ENCODE measurements around the gene ACSF3. TPM values are rescaled to one million over a fixed set of nuclear protein-coding genes. Genes with fewer than 3 reads are reported as not detected.

Gene ACSF3
- total RNA-seq, 1 experiment from 2014 or later = 74.5 TPM

GRCh38 chr16:89145406-89146161, 51.9 kb downstream of the ACSF3 start:
- H3K36me3 ChIP-seq (ENCODE audit: control insufficient read depth in 1 of 2, insufficient read depth in 2 of 2, low read length in 2 of 2) = peaks cover 15 to 30% of the 10 kb centered on the region in 2 experiments
- ChIA-PET RAD21 (ENCODE audit: low non-redundant PET in 1 of 2, low total read pairs in 2 of 2, uncharacterized antibody in 2 of 2, unreplicated experiment in 2 of 2) (no interaction called here), CTCF (no interaction called here), POLR2A (no interaction called here)
- H3K27ac ChIP-seq (ENCODE audit: low read depth, low read length) = no peak overlapping the region
- no peak overlapping the region for H3K4me2 ChIP-seq (ENCODE audit: low read length)
- no peak for ATAC-seq
- no peak overlapping the region for H2AFZ ChIP-seq (ENCODE audit: low read depth, low read length, poor library complexity, severe bottlenecking)
- H3K79me2 ChIP-seq (ENCODE audit: insufficient read depth, low read length) = no peaks in the 10 kb centered on the region
- no peak overlapping the region for H3K9ac ChIP-seq (ENCODE audit: low read length)
- H3K4me1 ChIP-seq (ENCODE audit: control insufficient read depth in 1 of 2, insufficient read depth in 2 of 2, low read length in 2 of 2) = no peaks in the 10 kb centered on the region
- no peaks in the 10 kb centered on the region for H4K20me1 ChIP-seq (ENCODE audit: insufficient read depth)
- DNase-seq (ENCODE audit: low read depth, low spot score) = no peak
- H3K9me2 ChIP-seq (ENCODE audit: insufficient read depth) = no peaks in the 10 kb centered on the region
- no peaks in the 10 kb centered on the region for H3K27me3 ChIP-seq (ENCODE audit: insufficient read depth, low read length)
- no peak overlapping the region for H3K4me3 ChIP-seq (replicated peaks in 1 of 2; ENCODE audit: low read depth in 1 of 2, low read length in 2 of 2)
- intact Hi-C loops (cut with micrococcal nuclease) = no loop called here
- no TSS peak for BruUV-seq (replicated peaks)
- no peak for TF ChIP-seq YY1 (IDR thresholded peaks at IDR 0.05; ENCODE audit: extremely low read depth, insufficient replicate concordance, low read depth, low read length)
- TF ChIP-seq CEBPB (IDR thresholded peaks at IDR 0.05; ENCODE audit: low read depth) = no peak
- no peak for TF ChIP-seq SP1 (IDR thresholded peaks at IDR 0.05; ENCODE audit: low read depth)
- TF ChIP-seq FOSL1 (IDR thresholded peaks at IDR 0.05; ENCODE audit: low read depth) = no peak
- TF ChIP-seq CBX3 (IDR thresholded peaks at IDR 0.05; ENCODE audit: low read depth) = no peak
- TF ChIP-seq, protein P1, sequence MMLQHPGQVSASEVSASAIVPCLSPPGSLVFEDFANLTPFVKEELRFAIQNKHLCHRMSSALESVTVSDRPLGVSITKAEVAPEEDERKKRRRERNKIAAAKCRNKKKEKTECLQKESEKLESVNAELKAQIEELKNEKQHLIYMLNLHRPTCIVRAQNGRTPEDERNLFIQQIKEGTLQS (IDR thresholded peaks at IDR 0.05) = no peak
- TF ChIP-seq EGR1 (IDR thresholded peaks at IDR 0.05; ENCODE audit: low read depth) = no peak
- no peak for TF ChIP-seq POLR2A (IDR thresholded peaks at IDR 0.05; ENCODE audit: borderline replicate concordance, extremely low read depth, insufficient read depth, insufficient read length)
- TF ChIP-seq, protein P2, sequence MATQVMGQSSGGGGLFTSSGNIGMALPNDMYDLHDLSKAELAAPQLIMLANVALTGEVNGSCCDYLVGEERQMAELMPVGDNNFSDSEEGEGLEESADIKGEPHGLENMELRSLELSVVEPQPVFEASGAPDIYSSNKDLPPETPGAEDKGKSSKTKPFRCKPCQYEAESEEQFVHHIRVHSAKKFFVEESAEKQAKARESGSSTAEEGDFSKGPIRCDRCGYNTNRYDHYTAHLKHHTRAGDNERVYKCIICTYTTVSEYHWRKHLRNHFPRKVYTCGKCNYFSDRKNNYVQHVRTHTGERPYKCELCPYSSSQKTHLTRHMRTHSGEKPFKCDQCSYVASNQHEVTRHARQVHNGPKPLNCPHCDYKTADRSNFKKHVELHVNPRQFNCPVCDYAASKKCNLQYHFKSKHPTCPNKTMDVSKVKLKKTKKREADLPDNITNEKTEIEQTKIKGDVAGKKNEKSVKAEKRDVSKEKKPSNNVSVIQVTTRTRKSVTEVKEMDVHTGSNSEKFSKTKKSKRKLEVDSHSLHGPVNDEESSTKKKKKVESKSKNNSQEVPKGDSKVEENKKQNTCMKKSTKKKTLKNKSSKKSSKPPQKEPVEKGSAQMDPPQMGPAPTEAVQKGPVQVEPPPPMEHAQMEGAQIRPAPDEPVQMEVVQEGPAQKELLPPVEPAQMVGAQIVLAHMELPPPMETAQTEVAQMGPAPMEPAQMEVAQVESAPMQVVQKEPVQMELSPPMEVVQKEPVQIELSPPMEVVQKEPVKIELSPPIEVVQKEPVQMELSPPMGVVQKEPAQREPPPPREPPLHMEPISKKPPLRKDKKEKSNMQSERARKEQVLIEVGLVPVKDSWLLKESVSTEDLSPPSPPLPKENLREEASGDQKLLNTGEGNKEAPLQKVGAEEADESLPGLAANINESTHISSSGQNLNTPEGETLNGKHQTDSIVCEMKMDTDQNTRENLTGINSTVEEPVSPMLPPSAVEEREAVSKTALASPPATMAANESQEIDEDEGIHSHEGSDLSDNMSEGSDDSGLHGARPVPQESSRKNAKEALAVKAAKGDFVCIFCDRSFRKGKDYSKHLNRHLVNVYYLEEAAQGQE (IDR thresholded peaks at IDR 0.05; ENCODE audit: low read depth) = no peak
- TF ChIP-seq, protein P3, sequence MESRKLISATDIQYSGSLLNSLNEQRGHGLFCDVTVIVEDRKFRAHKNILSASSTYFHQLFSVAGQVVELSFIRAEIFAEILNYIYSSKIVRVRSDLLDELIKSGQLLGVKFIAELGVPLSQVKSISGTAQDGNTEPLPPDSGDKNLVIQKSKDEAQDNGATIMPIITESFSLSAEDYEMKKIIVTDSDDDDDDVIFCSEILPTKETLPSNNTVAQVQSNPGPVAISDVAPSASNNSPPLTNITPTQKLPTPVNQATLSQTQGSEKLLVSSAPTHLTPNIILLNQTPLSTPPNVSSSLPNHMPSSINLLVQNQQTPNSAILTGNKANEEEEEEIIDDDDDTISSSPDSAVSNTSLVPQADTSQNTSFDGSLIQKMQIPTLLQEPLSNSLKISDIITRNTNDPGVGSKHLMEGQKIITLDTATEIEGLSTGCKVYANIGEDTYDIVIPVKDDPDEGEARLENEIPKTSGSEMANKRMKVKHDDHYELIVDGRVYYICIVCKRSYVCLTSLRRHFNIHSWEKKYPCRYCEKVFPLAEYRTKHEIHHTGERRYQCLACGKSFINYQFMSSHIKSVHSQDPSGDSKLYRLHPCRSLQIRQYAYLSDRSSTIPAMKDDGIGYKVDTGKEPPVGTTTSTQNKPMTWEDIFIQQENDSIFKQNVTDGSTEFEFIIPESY (IDR thresholded peaks at IDR 0.05; ENCODE audit: extremely low read depth, insufficient replicate concordance, low read length) = no peak
- no peak for TF ChIP-seq TCF7L2 (IDR thresholded peaks at IDR 0.05; ENCODE audit: borderline replicate concordance, extremely low read depth, insufficient read depth, insufficient read length)
- peaks cover 0 to 13% of the 10 kb centered on the region in 2 experiments; a peak in 1 of 4 replicates for H3K9me3 ChIP-seq (ENCODE audit: control insufficient read depth in 1 of 2, insufficient read depth in 1 of 2, low read depth in 1 of 2, low read length in 2 of 2)
